HEK293 (cell line): ENCODE data around the gene PRCC.

ENCODE experiments used
- CTCF ChIA-PET: fragments of 350-600 bp; formaldehyde crosslinking; extraction: SDS; loops from one replicate; lab custom pipeline; 2021; ENCODE audit warnings: antibody characterized with exemption; lab: Yijun Ruan, JAX
- POLR2A ChIA-PET: fragments of 300-600 bp; formaldehyde crosslinking; extraction: SDS; loops from one replicate; lab custom pipeline; 2020; ENCODE audit warnings: antibody characterized with exemption, inconsistent platforms; lab: Yijun Ruan, JAX
- H3K27ac ChIP-seq: fragments of 200-500 bp; sonication (Bioruptor generic); 2 replicates; pipeline ENCODE4 v1.5.1; 2014; ENCODE audit warnings: low read depth, low read length, control low read depth, inconsistent platforms; ENCODE audit errors: extremely low read depth
- H3K36me3 ChIP-seq, 2 experiments: fragments of 200-500 bp in 1 of 2; sonication (Bioruptor generic) in 1 of 2; 1 replicate in 1 of 2; 2 replicates in 1 of 2; pipeline ENCODE4 v1.5.1; 2014 to 2017; ENCODE audit warnings: inconsistent platforms in 2 of 2, low read length in 2 of 2; ENCODE audit not compliant: control insufficient read depth in 2 of 2, insufficient read depth in 1 of 2
- H3K4me1 ChIP-seq: fragments of 200-500 bp; sonication (Bioruptor generic); 2 replicates; pipeline ENCODE4 v1.5.1; 2014; ENCODE audit warnings: mild to moderate bottlenecking, low read length, inconsistent platforms; ENCODE audit not compliant: control insufficient read depth, insufficient read depth
- H3K4me3 ChIP-seq: 2 replicates; pipeline ENCODE4 v1.5.1; 2011; ENCODE audit warnings: low read depth, mild to moderate bottlenecking, control low read depth, low read length, moderate library complexity
- H3K9me3 ChIP-seq: fragments of 200-500 bp; sonication (Bioruptor generic); 2 replicates; pipeline ENCODE4 v1.5.1; 2014; ENCODE audit warnings: low read depth, low read length, inconsistent platforms; ENCODE audit not compliant: control insufficient read depth, insufficient read depth
- FEZF1 ChIP-seq: fragments of 450-650 bp; formaldehyde crosslinking; IDR thresholded peaks from 2 replicates; pipeline ENCODE4 v1.5.1; 2016; ENCODE audit warnings: missing biosample characterization, missing genetic modification characterization
- GLIS2 ChIP-seq: fragments of 450-650 bp; formaldehyde crosslinking; IDR thresholded peaks from 2 replicates; pipeline ENCODE4 v1.5.1; 2016; ENCODE audit warnings: missing biosample characterization, missing genetic modification characterization
- HOXA7 ChIP-seq: sonication (generic); formaldehyde crosslinking; IDR thresholded peaks from 2 replicates; pipeline ENCODE4 v1.8.1; 2022; ENCODE audit warnings: missing genetic modification reagents, borderline replicate concordance
- IKZF3 ChIP-seq: fragments of 450-650 bp; IDR thresholded peaks from 2 replicates; pipeline ENCODE4 v1.5.0; 2018; ENCODE audit warnings: missing biosample characterization, mild to moderate bottlenecking, missing genetic modification characterization, moderate library complexity
- ZNF23 ChIP-seq: fragments of 450-650 bp; formaldehyde crosslinking; IDR thresholded peaks from 2 replicates; pipeline ENCODE4 v1.5.1; 2016; ENCODE audit warnings: missing biosample characterization, missing genetic modification characterization, borderline replicate concordance
- ZNF239 ChIP-seq: fragments of 450-650 bp; formaldehyde crosslinking; IDR thresholded peaks from 2 replicates; pipeline ENCODE4 v1.5.1; 2016; ENCODE audit warnings: missing biosample characterization, missing genetic modification characterization
- ZNF24 ChIP-seq: fragments of 450-650 bp; formaldehyde crosslinking; IDR thresholded peaks from 2 replicates; pipeline ENCODE4 v1.5.1; 2016; ENCODE audit warnings: missing biosample characterization, missing genetic modification characterization
- ZNF302 ChIP-seq: fragments of 450-650 bp; formaldehyde crosslinking; IDR thresholded peaks from 2 replicates; pipeline ENCODE4 v1.5.1; 2016; ENCODE audit warnings: missing biosample characterization, missing genetic modification characterization, low read depth
- ZNF433 ChIP-seq: fragments of 450-650 bp; formaldehyde crosslinking; IDR thresholded peaks from 2 replicates; pipeline ENCODE4 v1.5.1; 2016; ENCODE audit warnings: missing biosample characterization, missing genetic modification characterization, low read depth
- ZNF518A ChIP-seq: fragments of 450-650 bp; formaldehyde crosslinking; conservative IDR thresholded peaks from 2 replicates; pipeline ENCODE4 v1.5.1; 2016; ENCODE audit warnings: low read depth, missing biosample characterization, missing genetic modification characterization
- ZNF529 ChIP-seq: fragments of 450-650 bp; formaldehyde crosslinking; IDR thresholded peaks from 2 replicates; pipeline ENCODE4 v1.5.1; 2017; ENCODE audit warnings: missing genetic modification characterization, missing biosample characterization; ENCODE audit not compliant: insufficient replicate concordance
- ZNF610 ChIP-seq: fragments of 450-650 bp; formaldehyde crosslinking; IDR thresholded peaks from 2 replicates; pipeline ENCODE4 v1.5.1; 2016; ENCODE audit warnings: missing biosample characterization, missing genetic modification characterization, borderline replicate concordance
- ZNF629 ChIP-seq: fragments of 450-650 bp; formaldehyde crosslinking; IDR thresholded peaks from 2 replicates; pipeline ENCODE4 v1.5.1; 2017; ENCODE audit warnings: missing biosample characterization, missing genetic modification characterization
- ZNF639 ChIP-seq: fragments of 450-650 bp; formaldehyde crosslinking; IDR thresholded peaks from 2 replicates; pipeline ENCODE4 v1.5.1; 2016; ENCODE audit warnings: missing biosample characterization, missing genetic modification characterization
- ZNF768 ChIP-seq: fragments of 450-650 bp; formaldehyde crosslinking; IDR thresholded peaks from 2 replicates; pipeline ENCODE4 v1.5.1; 2018; ENCODE audit warnings: missing biosample characterization, mild to moderate bottlenecking, missing genetic modification characterization
- ZXDB ChIP-seq: fragments of 450-650 bp; formaldehyde crosslinking; IDR thresholded peaks from 2 replicates; pipeline ENCODE4 v1.5.1; 2016; ENCODE audit warnings: missing biosample characterization, missing genetic modification characterization

Gene PRCC

GRCh38 chr1:156807627-156808026, 40.3 kb downstream of the PRCC start:
- TF ChIP-seq ZNF433 (tag by site-specific recombination) (no peak), FEZF1 (tag by site-specific recombination) (no peak), IKZF3 (tag by site-specific recombination) (no peak), ZNF302 (tag by site-specific recombination) (no peak), ZNF239 (tag by site-specific recombination) (no peak), ZNF610 (tag by site-specific recombination) (no peak), ZNF23 (tag by site-specific recombination) (no peak), ZNF518A (tag by site-specific recombination) (no peak), ZNF639 (no peak), ZNF629 (tag by site-specific recombination) (no peak), ZNF768 (no peak), HOXA7 (no peak), ZNF24 (tag by site-specific recombination) (no peak)
- H3K4me1 ChIP-seq: no peaks in the 10 kb centered on the region
- H3K36me3 ChIP-seq: peaks cover 0 to 7% of the 10 kb centered on the region in 2 experiments; a peak in 1 of 3 replicates
- ChIA-PET CTCF (interaction anchor here (0.8 to 2.7 kb wide), 6 partner anchors 9 to 81 kb away, joined by 3 to 15 read pairs (median 3); partner anchors contain the start of gene NTRK1), POLR2A (interaction anchor here (0.8 kb wide), 1 partner anchor 51 kb away, joined by 6 read pairs; no protein-coding TSS in a partner anchor)
- H3K4me3 ChIP-seq: no peak overlapping the region
- H3K9me3 ChIP-seq: no peaks in the 10 kb centered on the region
- H3K27ac ChIP-seq: no peak overlapping the region

- POLR2A ChIA-PET: interaction anchor here (0.8 kb wide), 1 partner anchor 52 kb away, joined by 6 read pairs; no protein-coding TSS in a partner anchor
- CTCF ChIA-PET: interaction anchor here (0.9 to 1.8 kb wide), 4 partner anchors 9 to 82 kb away, joined by 3 to 15 read pairs (median 3); partner anchors contain the start of gene NTRK1
- no peak overlapping the region for H3K4me3 ChIP-seq
These were observed 41.1 kb downstream of the PRCC start for GRCh38 chr1:156808186-156809030.

More at GRCh38 chr1:156808186-156809030, 41.1 kb downstream of the PRCC start:
- no peak overlapping the region for H3K27ac ChIP-seq
- H3K36me3 ChIP-seq: peaks cover 0 to 7% of the 10 kb centered on the region in 2 experiments; a peak in 1 of 3 replicates
- TF ChIP-seq ZXDB (no peak), ZNF529 (tag by site-specific recombination) (no peak), GLIS2 (peak; percentile 13; the same call in 1 of the 2 replicates)
- H3K4me1 ChIP-seq: no peaks in the 10 kb centered on the region
- no peaks in the 10 kb centered on the region for H3K9me3 ChIP-seq
